Daoy (cell line): Measurements from ENCODE around the gene TM7SF2. TPM values are rescaled to one million over a fixed set of nuclear protein-coding genes. Genes with fewer than 3 reads are reported as not detected.
A peak's percentile ranks its signal among the peaks of the same experiment; 100 is the strongest.
"Not testable (repeated sequence)": the region's sequence is repeated elsewhere in the genome, so short reads cannot be mapped to it uniquely, and the experiment has no call there.

Experiments
- DNase-seq: peaks from one replicate; pipeline ENCODE4 v3.0.0-alpha.2; 2015; ENCODE audit warnings: low read depth
- total RNA-seq: library from RNA; depleted of rRNA; stranded (reverse); fragments of >200 nt; shearing (Covaris generic); gene quantifications from 2 replicates; pipeline ENCODE4 v1.2.3, GENCODE V29; 2014

The TM7SF2 gene
- total RNA-seq, 1 experiment from 2014 or later = 3.2 TPM

DNA sequence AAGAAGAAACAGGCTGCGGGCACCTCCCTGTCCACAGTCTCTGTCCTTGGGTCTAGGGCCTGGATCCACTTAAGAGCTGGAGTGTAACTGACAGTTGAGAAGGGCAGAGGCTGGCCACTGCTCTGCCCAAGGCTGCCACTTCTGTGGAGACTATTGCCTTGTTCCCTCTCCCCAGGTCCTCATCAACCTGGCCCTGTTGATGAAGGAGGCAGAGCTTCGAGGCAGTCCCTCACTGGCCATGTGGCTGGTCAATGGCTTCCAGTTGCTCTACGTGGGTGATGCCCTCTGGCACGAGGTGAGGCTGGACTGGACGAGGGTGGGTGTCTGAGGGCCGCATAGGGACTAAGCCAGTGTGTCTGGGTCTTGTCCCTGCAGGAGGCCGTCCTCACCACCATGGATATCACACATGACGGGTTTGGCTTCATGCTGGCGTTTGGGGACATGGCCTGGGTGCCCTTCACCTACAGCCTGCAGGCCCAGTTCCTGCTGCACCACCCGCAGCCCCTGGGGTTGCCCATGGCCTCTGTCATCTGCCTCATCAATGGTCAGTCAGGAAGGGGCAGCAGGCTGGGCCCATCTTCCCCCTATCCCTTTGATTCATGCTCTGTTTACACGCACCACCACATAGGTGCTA is 3.0 kb downstream of the TM7SF2 start:
- DNase-seq = no peak

- DNase-seq = no peak
These were observed 3.9 kb downstream of the TM7SF2 start for GRCh38 chr11:65115361-65116082.

- DNase-seq = peak; percentile 67
These were observed 4.9 kb downstream of the TM7SF2 start for GRCh38 chr11:65116370-65117205.

DNA sequence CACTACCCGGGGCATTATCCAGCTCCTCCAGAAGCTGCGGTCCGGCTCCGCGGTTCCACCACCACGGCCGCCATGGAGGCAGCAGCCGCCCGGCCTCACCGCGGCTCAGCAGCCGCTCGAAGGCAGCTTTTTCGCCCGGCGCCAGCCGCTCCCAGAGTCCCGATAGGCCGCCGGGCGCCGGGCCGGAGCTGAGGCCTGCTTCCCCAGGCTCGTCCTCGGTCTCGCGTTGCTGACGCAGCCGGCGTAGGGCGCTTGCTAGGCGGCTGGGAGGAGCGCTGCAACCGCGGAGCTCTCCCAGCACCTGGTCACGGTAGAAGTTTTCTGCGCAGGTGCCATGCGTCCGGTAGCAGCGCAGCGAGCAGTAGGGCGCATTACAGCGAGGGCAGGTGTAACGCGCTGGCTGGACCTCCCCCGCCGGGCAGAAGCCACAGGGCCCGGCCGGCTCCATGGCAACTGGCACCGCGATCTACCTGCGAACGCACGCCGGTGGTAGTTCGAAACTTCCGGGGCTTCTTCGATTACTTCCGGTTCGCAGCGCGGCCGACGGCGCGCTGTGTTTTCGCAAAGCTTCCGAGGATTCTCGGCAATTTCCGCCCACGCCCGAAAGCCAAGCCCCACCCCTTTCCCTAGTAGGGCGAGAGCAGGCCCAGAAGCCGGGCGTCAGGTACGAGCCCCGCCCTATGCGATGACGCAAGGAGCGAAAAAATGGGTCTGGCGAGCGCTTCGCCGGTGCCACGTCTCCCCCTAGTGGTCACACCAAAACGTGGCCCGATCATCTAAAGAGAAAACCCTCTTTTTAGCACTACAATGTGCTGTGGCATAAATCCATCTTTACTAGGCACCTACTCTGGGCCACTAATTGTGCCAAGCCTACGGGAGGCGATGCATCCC is 5.8 kb downstream of the TM7SF2 start, which contains the start of gene ZNHIT2:
ZNHIT2 (minus strand) TSS at position 496 of the 891 bp plus-strand sequence; CDS start at position 448, 48 bp downstream.
- peak; percentile 98 for DNase-seq

DNA sequence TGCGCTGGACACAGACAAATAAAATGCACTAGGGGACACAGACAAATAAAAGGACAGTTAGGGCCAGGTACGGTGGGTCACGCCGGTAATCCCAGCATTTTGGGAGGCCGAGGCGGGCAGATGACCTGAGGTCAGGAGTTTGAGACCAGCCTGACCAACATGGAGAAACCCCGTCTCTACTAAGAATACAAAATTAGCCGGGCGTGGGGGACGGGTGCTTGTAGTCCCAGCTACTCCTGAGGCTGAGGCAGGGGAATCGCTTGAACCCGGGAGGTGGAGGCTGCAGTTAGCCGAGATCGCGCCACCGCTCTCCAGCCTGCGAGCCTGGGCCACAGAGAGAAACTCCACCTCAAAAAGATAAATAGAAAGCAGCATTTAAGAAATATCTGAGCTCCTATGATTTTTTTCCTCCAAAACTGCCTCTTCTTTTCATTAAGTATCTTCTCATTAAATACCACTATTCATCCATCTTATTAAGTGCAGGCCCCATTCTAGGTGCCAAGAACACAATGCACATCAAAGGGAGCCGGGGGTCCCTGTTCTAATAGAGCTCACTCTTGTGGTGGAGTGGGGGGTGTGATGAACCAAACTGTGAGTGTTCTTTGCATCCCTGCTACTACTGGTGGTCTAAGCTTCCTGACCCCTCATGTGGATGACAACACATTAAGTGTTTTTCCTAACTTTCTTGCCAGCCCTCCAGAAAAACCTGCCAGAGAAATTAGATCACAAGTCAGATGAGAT is 6.6 kb downstream of the TM7SF2 start:
- DNase-seq = no peak

GRCh38 chr11:65118891-65119669 is 7.4 kb downstream of the TM7SF2 start:
- DNase-seq = not testable (repeated sequence)

DNA sequence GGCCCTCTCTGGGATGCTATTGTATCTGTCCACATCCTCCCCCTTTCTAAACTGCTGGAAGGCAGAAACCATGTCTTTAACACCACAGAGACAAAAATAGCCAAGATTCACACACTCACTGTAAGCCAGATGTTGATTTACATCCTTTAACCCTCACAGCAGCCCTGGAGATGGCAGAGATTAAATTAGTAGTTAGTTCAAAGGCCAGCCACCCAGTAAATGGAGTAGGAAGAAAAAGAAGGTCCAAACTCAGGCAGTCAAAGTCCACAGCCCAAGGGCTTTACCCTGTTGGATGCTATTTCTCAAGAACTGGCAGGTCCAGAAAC is 8.0 kb downstream of the TM7SF2 start:
- DNase-seq = no peak

DNA sequence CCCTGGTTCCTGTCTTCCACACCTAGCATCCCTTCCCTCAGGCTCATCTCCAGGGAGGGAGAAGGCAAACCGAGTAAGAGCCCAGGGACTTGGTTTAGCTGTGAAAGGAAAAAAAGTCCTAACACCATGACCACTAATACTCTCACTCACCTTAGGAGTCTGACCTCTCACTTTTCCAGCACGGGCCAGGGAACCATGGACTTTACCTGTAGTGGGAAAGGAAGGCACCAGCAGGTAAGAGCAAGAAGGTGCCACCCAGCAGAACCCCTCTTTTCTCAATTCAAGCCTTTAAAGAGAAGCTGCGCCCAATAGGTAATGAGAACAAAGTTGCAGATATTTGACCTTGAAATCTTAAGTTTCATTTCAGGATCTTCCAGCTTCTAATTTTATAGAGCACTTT is 9.2 kb downstream of the TM7SF2 start:
- DNase-seq = no peak

DNA sequence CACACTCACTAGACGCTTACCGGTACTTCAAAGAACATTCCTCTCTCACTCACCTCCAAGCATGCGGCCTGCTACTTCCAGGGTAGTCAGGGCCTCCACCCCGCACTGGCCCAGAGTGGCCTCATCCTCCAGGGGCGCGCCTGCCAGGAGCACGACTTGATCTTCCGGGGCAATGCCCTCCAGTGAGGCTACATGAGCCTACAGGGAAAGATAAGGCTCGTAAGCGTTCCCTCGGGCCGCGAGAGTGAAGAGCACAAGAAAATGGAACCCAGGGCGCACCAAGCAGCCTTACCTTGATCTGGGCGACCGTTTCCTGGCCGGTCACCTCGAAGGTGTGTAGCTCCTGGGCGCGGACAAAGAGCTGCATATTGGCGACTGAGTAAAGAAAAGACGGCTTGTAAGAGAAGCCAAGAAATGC is 9.8 kb downstream of the TM7SF2 start:
- DNase-seq = no peak

- DNase-seq = peak; percentile 99
These were observed 10.4 kb downstream of the TM7SF2 start, which contains the start of the genes FAU and MRPL49 for GRCh38 chr11:65121865-65122696. TSS of gene FAU (minus strand) at chr11:65122134. CDS start at chr11:65121813, 321 bp downstream. TSS of gene MRPL49 (plus strand) at chr11:65122321. CDS start at chr11:65122347, 26 bp downstream.

DNA sequence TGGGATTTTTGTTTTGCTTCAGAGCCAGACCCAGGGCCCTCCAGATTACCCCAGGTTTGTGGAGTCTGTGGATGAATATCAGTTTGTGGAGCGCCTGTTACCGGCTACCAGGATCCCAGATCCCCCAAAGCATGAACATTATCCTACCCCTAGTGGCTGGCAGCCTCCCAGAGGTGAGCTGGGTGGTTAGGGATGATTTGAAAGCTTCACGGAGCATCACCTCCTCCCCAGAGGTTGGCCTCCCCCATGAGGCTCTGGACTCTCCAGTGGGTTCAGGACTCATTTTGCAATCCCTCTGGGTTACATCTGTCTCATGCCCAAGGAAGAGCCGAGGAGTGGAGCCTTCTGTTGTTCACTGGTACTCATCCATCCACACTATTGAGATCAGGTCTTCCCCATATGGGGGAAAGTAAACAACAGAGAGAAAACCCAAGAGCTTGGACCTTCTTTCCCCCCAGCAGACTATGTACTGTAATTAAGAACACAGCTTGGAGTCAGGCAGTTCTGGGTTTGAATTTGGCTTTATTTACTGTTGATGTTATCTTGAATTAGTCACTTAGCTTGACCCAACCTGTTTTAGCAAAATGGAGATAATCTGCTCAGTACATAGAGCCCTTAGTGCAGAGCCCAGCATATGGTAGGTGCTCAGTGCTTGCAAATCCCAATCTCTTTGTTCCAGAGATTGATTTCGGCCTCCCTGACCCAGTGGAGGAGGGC is 13.0 kb downstream of the TM7SF2 start:
- no peak for DNase-seq

DNA sequence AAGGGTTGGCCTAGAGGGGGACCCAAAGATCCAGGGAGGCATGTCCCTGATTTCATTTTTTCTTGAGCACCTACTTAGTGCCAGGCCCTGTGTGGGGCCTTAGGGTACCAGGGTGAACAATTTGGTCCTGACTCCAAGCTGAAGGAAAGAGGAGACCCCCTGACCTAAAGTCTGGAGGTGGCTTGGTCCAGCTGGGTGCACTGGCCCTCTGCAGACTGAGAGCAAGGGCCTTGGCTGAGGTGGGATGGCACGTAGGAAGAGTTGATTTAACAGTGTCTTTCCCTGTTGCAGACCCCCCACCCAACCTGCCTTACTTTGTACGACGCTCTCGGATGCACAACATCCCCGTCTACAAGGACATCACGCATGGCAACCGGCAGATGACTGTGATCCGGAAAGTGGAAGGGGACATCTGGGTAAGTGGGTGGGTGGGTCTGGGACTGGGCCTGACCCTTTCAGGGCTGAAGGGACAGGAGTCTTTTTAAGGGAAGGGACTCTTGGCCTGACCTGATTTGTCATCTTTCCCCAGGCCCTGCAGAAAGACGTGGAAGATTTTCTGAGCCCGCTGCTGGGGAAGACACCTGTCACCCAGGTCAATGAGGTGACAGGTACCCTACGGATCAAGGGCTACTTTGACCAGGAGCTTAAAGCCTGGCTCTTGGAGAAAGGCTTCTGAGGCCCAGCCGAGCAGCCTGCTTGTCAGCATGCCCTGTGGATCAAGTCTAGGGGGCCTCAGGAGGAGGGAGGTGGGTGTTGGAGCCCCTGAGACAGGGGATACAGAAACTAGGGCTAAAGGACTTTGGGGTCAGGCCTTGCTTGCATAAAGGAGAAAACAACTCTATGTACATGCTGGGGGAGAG is 13.8 kb downstream of the TM7SF2 start:
- no peak for DNase-seq

DNA sequence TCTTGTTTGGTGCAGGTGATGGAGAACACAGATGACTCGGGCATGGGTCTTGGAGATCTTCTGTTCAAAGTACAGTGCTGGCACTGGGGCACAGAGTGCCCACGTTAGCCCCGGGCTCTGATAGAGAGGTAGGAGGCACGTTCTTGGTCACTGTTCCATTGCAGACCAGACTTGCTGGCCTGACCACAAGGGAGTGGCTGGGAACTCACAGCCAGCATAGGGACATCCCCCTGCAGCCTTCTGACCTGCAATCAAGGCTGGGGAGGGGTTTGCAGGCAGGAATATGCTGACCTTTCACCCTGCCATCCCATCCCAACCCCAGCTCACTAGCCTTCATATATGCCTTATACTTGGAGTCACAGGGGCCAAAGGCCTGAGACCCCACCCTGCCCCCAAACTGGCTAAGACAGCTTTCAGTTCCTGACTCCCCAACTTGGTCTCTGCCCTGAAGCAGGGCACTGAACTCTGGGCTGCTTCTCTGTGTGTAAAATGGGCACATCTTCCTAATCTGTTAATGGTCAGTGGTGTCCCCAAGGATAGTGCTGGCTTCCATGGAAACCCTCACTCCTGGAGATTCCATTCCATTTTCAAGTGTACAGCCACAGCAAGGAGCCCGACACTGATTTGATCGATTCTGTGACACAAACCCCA is 15.1 kb downstream of the TM7SF2 start:
- no peak for DNase-seq

DNA sequence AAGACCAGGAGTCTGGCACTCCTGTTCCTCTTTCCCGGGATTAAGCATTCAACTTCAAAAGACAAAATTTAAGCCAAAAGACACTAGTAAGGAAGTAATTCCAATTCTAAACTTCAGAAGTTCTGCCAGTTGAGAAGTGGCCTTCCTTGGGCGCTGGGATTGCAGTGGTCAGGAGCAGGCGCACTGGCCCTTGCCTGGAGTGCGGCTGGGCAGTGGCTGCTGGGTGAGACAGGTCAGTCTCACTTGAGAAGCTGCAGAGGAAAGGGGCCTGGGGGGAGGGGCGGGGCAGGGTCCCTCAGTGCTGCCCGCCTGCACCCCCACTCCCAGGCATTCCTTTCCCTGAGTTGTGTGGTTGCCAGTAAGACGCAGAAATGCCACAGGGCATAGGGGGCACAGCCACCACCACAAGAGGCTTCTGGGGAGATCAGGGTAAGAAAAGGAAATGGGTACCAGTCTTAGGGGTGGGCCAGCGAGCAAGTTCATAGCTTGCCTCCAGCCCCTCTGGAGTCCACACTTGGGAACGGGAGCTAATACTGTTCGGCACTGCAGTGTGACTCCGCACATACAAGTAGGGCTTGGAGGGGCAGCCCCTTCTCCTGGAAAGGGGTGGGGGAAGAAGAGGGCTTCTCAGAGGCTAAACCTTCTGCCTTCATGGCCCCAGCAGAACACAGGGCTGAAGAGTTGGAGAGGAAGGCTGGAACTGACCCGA is 16.0 kb downstream of the TM7SF2 start:
- no peak for DNase-seq

GRCh38 chr11:65128182-65129145 is 16.8 kb downstream of the TM7SF2 start:
- DNase-seq = no peak
